Kidney epithelial cell (primary cell): ENCODE measurements around the gene LHCGR. TPM values are rescaled to one million over a fixed set of nuclear protein-coding genes. Genes with fewer than 3 reads are reported as not detected.

Experiments used
- DNase-seq: peaks from one replicate; pipeline ENCODE4 v3.0.0-alpha.2; 2010; ENCODE audit warnings: low read depth
- H3K27me3 ChIP-seq: 2 replicates; pipeline ENCODE4 v1.6.0; 2011; ENCODE audit warnings: low read length; ENCODE audit not compliant: control insufficient read depth, insufficient read depth
- H3K36me3 ChIP-seq: 2 replicates; pipeline ENCODE4 v1.5.1; 2011; ENCODE audit warnings: low read length; ENCODE audit not compliant: control insufficient read depth, insufficient read depth
- H3K4me3 ChIP-seq: 2 replicates; pipeline ENCODE4 v1.5.1; 2011; ENCODE audit warnings: low read depth, mild to moderate bottlenecking, control low read depth, low read length
- total RNA-seq: library from RNA; depleted of rRNA; stranded (reverse); fragments of >200 nt; gene quantifications from 2 replicates; pipeline ENCODE4 v1.2.3, GENCODE V29; 2015
- TF ChIP-seq, protein P1 (sequence below): IDR thresholded peaks from 2 replicates; pipeline ENCODE4 v1.5.1; 2011; ENCODE audit warnings: mild to moderate bottlenecking, moderate library complexity, low read length, control low read depth, inconsistent platforms; ENCODE audit not compliant: insufficient read depth, poor library complexity, severe bottlenecking

Gene LHCGR
- total RNA-seq, 1 donor from 2014 or later = not detected

DNA sequence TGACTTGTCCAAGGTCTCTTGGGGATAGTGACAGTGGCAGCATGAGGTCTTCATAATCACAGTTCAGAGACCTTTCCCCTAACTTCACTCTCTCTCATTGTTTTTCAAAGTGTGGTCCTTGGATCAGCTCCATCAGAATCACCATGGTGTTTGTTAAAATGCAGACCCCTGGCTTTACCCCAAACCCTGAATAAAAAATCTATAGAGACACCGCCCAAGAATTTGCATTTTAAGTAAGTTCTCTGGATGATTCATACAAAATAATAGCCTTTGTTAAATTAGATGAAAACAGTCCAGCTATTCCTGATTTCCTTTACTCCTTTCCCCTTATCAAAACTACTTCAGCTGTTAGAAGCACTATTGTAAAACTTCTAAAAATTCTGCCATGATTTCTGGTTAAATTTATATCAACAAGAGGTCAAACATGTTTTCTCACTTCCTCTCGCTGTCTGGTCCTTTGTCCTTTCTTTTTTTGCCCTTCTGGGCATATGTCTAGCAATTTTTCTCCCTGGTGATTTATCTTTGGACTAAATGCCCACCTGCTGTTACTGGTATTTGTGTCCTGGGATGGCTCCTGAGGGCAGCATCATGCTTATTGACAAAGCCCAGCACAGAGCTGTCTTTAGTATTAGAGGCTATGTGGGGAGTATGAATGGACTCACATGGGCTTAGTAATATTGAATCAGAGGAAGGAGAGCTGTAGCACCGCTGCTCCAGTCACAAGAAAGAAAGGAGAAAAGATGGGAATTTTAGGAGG is 63.4 kb downstream of the LHCGR start:
- Histone ChIP-seq H3K4me3 (no peak overlapping the region), H3K27me3 (no peaks in the 10 kb centered on the region), H3K36me3 (no peaks in the 10 kb centered on the region)
- TF ChIP-seq, protein P1, sequence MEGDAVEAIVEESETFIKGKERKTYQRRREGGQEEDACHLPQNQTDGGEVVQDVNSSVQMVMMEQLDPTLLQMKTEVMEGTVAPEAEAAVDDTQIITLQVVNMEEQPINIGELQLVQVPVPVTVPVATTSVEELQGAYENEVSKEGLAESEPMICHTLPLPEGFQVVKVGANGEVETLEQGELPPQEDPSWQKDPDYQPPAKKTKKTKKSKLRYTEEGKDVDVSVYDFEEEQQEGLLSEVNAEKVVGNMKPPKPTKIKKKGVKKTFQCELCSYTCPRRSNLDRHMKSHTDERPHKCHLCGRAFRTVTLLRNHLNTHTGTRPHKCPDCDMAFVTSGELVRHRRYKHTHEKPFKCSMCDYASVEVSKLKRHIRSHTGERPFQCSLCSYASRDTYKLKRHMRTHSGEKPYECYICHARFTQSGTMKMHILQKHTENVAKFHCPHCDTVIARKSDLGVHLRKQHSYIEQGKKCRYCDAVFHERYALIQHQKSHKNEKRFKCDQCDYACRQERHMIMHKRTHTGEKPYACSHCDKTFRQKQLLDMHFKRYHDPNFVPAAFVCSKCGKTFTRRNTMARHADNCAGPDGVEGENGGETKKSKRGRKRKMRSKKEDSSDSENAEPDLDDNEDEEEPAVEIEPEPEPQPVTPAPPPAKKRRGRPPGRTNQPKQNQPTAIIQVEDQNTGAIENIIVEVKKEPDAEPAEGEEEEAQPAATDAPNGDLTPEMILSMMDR = no peak
- DNase-seq = no peak

DNA sequence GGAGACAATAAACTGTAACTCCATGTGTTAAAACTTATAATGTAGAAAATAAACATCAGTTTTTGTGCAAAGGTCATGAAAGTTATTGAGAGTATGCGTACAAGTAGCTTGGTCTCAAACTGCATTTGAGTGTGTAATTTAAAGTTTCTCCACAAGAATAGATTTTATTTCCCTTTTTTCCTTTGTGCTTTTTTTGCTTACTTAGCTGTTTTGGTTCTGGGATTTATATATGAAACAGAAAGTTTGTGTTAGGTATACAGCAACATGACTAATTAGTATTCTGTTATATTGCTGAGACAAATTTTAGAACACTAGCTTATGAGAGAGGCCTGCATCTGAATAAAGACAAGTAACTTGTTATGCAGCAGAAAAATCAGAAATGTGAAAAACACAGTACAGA is 70.4 kb downstream of the LHCGR start:
- no peaks in the 10 kb centered on the region for H3K36me3 ChIP-seq
- TF ChIP-seq, protein P1 = no peak

DNA sequence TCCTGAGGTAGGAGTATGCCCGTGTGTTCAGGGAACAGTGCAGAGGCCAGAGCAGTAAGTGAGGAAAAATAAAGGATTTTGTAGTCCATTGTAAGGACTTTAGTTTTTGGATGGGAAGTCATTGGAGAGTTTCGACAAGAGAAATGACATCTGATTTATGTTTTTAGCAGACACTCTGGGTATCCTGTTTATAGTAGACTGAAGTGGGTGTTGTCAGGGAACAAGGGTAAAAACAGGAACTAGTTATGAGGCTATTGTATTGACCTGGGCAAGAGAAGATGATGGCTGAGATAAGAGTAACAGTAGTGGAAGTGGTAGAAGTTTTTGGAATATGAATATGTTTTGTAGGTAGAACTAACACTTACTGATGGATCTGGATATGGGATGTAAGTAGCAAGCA is 78.1 kb downstream of the LHCGR start:
- TF ChIP-seq, protein P1 = no peak
- H3K27me3 ChIP-seq = no peaks in the 10 kb centered on the region

More for the DNA sequence above, 70.4 kb downstream of the LHCGR start:
- Histone ChIP-seq H3K27me3 (no peaks in the 10 kb centered on the region), H3K4me3 (no peak overlapping the region)
- no peak for DNase-seq

DNA sequence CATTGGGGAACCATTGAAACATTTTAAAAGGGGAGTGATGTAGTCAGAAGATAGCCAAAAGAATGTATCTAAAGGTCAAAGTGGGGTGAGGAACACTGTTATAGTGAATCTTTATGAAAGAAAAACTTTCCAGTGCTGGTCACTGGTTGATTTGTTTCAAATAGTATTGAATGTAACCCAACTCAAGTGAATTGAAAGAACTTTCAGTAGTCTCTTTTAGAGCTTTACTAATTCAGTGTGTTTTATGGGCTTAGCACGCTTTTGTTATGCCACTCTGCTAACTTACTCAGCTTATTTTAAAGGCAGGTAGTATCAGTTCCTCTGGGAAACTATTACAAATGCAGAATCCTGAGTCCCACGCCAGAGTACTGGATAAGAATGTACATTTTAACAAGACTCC is 80.6 kb downstream of the LHCGR start:
- Histone ChIP-seq H3K36me3 (no peaks in the 10 kb centered on the region), H3K27me3 (no peaks in the 10 kb centered on the region), H3K4me3 (no peak overlapping the region)
- TF ChIP-seq, protein P1 = no peak
- no peak for DNase-seq

More for the DNA sequence above, 78.1 kb downstream of the LHCGR start:
- no peak overlapping the region for H3K4me3 ChIP-seq
- DNase-seq = no peak
- no peaks in the 10 kb centered on the region for H3K36me3 ChIP-seq

DNA sequence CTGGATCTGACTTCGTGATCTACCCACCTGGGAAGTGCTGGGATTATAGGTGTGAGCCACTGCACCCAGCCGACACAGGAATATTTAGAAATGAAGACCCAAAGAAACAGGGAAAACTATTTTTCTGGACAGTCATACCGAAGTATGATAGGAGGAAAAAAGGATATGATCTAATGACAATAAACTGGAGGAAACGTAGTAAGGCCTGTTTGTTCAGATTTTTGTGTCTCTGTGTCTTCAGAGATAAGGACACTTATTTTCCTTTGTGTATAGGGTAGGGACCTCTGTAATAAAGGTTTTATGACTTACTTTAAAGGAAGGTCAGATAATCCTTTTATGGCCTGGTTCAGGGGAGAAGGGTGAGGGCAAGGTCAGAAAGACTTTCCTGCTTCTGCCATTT is 81.9 kb downstream of the LHCGR start:
- no peak for DNase-seq
- TF ChIP-seq, protein P1 = no peak
- H3K27me3 ChIP-seq = no peaks in the 10 kb centered on the region
- H3K36me3 ChIP-seq = no peaks in the 10 kb centered on the region
- no peak overlapping the region for H3K4me3 ChIP-seq

DNA sequence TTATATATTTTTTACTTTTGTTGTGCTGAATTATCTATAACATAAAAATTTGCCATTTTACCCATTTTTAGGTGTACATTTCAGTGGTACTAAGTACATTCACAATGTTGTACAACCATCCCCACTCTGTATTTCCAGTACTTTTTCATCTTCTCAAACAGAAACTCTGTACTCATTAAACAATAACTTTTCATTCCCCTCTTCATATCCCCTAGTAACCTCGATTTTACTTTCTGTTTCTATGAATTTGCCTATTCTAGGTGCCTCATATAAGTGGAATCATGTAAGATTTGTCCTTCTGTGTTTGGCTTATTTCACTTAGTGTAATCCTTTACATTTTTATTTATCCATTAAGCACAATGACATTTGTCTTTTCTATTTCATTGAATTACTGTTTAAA is 86.5 kb downstream of the LHCGR start:
- DNase-seq = no peak
- Histone ChIP-seq H3K36me3 (no peaks in the 10 kb centered on the region), H3K4me3 (no peak overlapping the region), H3K27me3 (no peaks in the 10 kb centered on the region)
- TF ChIP-seq, protein P1 = no peak
